Activated CD4-positive, alpha-beta T cell treated with anti-CD3 and anti-CD28 coated beads for 4 hours (primary cell): ENCODE measurements around the gene GPR176.
A peak's percentile ranks its signal among the peaks of the same experiment; 100 is the strongest.

ENCODE experiments used
- DNase-seq, 2 donors: peaks; one replicate each; pipeline ENCODE4 v3.0.0-alpha.2; 2020

The GPR176 gene

DNA sequence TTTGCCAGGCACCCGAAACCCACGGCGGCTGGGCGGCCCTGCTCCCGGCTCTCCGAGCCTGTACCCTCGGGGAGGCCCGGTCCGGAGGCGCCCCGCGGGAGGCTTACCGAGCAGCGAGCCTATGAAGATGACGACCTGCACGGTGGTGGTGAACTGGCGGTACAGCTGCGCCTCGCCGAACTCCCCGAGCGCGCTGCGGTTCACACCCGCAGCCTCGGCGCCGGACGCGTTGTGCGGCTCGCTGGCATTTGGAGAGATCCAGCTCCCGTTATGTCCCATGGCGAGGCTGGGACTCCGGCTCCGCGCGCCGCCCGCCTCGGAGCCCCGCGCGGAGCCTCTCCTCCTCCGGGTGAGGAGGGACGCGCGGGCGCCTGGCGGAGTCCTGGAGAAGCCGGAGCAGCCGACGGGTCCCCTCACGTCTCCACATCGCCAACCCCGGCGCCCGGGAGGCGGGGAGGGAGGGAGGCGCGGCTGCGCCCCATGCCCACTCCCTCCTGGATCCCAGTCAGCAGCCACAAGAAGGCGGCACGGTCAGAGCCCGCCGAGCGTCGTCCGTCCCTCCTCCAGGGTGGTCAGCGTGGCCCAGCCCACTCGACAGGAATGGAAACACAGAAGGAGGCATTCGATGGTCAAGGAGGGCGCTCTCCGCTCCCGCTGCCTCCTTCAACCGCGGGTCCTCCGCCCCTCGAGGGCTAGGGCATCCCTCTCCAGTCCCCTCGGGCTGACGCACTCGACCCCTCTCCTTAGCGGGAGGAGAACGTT, at the start of gene GPR176:
Gene GPR176, minus strand, starts transcription at position 519 of the 762 bp plus-strand sequence. Its CDS starts 240 bp downstream, at position 279.
- DNase-seq = peak; percentile 21 to 22

GRCh38 chr15:39969002-39969394, 48.9 kb upstream of the GPR176 start:
- no peak for DNase-seq

DNA sequence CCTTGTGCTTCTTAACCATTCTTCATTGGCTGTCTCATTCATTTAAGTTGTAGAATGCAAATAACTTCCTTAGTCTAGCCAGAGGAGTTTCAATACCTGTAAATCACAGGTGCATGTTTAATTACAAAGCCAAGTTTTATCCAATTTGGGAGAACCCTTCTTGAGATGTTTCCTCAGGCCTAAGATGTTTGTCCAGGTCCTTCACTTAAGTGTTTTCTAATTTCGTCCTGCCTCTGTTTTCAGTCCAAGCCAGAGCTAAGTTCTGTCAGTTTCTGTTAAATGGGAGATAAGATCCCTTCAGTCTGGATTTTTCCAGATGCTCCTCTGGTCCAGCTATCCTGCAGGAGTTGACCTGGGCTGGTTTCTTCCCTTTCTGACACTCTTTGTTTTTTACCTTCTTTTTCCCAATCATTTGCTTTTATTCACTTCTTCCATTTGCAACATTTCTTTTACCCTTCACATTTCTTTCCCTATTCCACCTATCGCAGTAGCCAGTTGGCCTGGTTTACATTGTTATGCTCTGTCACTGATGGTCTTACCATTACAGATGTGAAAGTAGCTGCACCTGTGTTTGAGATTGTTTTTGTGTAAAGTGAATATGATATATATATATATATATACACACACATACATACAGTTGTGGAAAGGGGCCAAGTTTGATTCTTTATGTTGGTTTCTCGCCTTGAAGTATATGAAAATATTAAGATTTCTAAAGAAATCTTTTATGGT, 48.4 kb upstream of the GPR176 start:
- no peak for DNase-seq

GRCh38 chr15:39966521-39966920, 46.5 kb upstream of the GPR176 start:
- DNase-seq = no peak

GRCh38 chr15:39963786-39964185, 43.7 kb upstream of the GPR176 start:
- DNase-seq = no peak

- DNase-seq = no peak
These were observed 41.0 kb upstream of the GPR176 start for GRCh38 chr15:39961051-39961450.

- no peak for DNase-seq
These were observed 40.3 kb upstream of the GPR176 start for GRCh38 chr15:39960411-39960810.

DNA sequence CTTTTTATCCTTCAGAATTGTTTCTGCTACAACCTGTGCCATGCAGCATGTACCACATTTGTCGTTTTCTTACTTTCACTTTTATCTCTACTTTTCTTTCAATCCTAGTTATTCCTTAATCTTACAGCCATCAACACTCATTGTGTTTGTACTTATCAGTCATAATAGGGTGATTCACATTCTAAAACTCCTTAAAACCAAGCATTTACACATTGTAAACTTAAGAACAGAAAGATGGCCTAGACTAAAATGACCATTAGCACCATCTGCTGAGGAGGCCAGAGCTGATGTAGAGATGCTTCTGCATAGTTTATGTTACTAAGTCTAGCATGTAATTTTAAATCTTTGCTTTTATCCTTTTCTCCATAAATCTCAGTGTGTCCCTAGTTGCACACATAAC, 39.3 kb upstream of the GPR176 start:
- no peak for DNase-seq

DNA sequence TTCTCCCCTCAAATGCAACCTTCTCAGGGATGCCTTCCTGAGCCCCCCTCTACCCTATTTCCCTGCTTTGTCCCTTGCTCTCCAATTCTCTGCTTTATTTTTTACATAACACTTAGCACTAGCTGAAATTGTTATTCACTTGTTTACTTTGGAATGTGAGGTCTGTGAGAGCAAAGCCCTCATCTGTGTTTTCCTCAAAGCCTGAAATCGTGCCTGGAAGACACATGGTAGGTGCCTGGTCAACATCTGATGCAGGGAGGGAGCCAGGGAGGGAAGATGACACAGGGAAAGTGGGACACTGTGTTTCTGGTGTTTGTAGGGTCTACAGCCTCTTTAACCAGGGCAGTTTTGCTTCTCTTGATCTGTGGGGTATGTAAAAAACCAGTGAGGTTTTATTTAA, 37.4 kb upstream of the GPR176 start:
- no peak for DNase-seq

- no peak for DNase-seq
These were observed 33.5 kb upstream of the GPR176 start for GRCh38 chr15:39953521-39953920.

- no peak for DNase-seq
These were observed 31.5 kb upstream of the GPR176 start for GRCh38 chr15:39951561-39951960.

DNA sequence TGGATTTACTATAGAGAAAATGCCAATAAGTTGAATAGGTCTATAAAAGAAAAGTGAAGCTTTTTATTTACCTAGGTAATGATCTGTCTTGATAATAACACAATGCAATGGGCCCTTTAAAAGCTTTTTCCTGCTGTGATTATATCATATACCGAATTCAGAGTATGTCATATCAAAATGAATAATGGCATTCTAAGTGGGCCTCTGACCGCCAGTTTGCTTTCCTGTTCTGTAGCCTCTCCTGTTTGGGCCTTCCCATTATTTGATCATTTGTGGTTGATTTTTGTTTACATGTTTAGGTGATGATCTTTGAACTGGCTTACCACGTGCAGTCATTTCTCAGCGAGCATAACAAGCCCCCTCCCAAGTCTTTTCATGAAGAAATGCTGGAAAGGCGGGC, 28.8 kb upstream of the GPR176 start:
- DNase-seq = no peak

GRCh38 chr15:39947401-39948197, 27.5 kb upstream of the GPR176 start:
- no peak for DNase-seq

DNA sequence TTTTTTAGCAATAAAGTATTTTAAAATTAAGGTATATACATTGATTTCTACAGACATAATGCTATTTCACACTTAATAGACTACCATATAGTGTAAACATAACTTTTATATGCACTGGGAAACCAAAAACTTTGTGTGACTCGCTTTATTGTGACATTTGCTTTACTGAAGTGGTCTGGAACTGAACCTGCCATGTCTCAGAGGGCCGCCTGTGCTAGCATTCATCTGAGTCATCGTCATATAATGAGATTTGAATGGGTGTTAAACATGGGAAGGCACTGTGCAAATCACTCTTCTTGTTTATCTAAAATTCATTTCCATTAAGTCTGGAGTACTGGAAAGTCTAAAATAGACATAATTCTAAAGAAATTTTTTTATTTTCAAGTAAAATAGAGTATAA, 26.8 kb upstream of the GPR176 start:
- no peak for DNase-seq

DNA sequence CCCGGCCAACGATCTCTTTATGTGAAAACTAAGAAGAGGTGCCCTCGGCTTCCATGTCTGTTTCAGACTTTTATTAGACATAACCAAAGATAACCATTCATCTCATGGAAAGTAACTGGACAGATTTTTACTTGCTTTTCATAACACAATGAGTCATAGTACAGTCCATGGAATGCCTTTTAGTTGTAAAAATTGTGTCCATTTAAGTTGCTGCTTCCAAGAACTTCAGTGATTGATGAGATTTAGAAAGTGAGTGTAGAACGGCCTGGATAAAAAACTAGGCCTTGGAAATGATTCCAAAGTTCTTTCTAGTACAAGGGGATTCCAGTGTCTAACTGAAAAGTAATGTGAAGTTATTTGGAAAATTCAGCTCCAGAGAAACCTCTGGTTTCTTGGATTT, 24.7 kb upstream of the GPR176 start:
- DNase-seq = no peak

GRCh38 chr15:39942753-39943150, 22.7 kb upstream of the GPR176 start:
- DNase-seq = no peak

- DNase-seq = no peak
These were observed 22.2 kb upstream of the GPR176 start for GRCh38 chr15:39942101-39942752.

- DNase-seq = no peak
These were observed 19.7 kb upstream of the GPR176 start for GRCh38 chr15:39939487-39940452.

DNA sequence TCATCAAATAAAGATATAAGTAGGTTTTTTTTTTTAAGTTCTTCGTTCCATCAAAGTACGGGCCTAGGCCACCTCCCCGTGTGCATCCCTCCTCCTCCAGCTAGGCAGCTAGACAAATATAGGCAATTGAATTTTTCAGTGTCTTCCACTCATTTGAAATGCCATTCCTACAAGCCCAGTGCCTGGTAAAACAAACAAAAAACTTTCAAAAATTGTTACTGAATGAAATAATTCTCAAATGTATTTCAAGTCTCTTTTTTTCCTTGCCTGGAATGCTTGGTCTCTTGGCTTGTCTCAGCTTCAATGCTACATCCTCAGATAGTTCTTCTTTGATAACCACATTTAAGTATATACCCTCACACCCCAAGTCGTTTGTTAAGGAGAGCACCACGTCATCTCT, 17.6 kb upstream of the GPR176 start:
- no peak for DNase-seq

GRCh38 chr15:39936681-39937080, 16.6 kb upstream of the GPR176 start:
- no peak for DNase-seq

GRCh38 chr15:39936187-39936586, 16.1 kb upstream of the GPR176 start:
- no peak for DNase-seq

DNA sequence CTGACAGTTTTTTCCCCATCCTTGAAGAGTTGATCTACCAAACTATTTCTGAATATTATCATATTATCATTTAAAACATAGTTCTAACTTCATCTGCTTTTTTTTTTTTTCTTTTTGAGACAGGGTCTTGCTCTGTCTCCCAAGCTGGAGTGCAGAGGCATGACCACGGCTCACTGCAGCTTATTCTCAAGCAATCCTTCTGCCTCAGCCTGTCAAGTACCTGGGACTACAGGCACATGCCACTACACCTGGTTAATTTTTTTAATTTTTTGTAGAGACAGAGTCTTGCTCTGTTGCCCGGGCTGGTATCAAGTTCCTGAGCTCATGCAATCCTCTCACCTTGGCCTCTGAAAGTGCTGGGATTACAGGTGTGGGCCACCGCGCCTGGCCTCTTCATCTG, 15.2 kb upstream of the GPR176 start:
- no peak for DNase-seq
